ENCODE measurements around the gene ANGEL2.

GRCh38 chr1:213014642-213015041, 1.0 kb downstream of the ANGEL2 start:
- TF ChIP-seq CTCF (conservative IDR thresholded peaks at IDR 0.05; ENCODE audit: low read depth, low read length) (no peak), MXI1 (IDR thresholded peaks at IDR 0.05; ENCODE audit: borderline replicate concordance, low read depth, low read length) (no peak), POLR2A (IDR thresholded peaks at IDR 0.05; ENCODE audit: low read depth, low read length) (no peak), CHD1 (IDR thresholded peaks at IDR 0.05; ENCODE audit: low read depth, low read length) (no peak), RCOR1 (IDR thresholded peaks at IDR 0.05; ENCODE audit: insufficient replicate concordance, low read length) (no peak), RFX5 (IDR thresholded peaks at IDR 0.05; ENCODE audit: low read depth, low read length) (no peak), MAZ (IDR thresholded peaks at IDR 0.05; ENCODE audit: borderline replicate concordance, low read depth, low read length) (no peak), CEBPB (IDR thresholded peaks at IDR 0.05; ENCODE audit: low read depth, low read length) (peak; percentile 38; the same call in 1 of the 2 replicates), SMC3 (IDR thresholded peaks at IDR 0.05; ENCODE audit: low read depth, low read length) (no peak), RAD21 (IDR thresholded peaks at IDR 0.05; ENCODE audit: low read length) (no peak), FOS (IDR thresholded peaks at IDR 0.05; ENCODE audit: low read depth, low read length) (no peak)
